ENCODE data around the gene LRCOL1. TPM values are rescaled to one million over a fixed set of nuclear protein-coding genes. Genes with fewer than 3 reads are reported as not detected.

Gene LRCOL1
- total and polyA plus RNA-seq, 10 of the 15 experiments (the other 5 are each of a cell fraction or from before 2014, with no cell fraction given): not detected

- no peaks in the 10 kb centered on the region for H4K20me1 ChIP-seq (ENCODE audit: control insufficient read depth, insufficient read depth)
- H3K79me2 ChIP-seq (ENCODE audit: control insufficient read depth, insufficient read depth, low read length): no peaks in the 10 kb centered on the region
- H3K27me3 ChIP-seq (replicated peaks in 1 of 2; ENCODE audit: control insufficient read depth in 2 of 2, insufficient read depth in 2 of 2, low read length in 1 of 2): no peaks in the 10 kb centered on the region
- no peak overlapping the region for H3K9ac ChIP-seq (ENCODE audit: control insufficient read depth, insufficient read depth, low read length)
- SMC1A ChIA-PET (ENCODE audit: uncharacterized antibody, unreplicated experiment): no interaction called here
- POLR2A ChIA-PET: no interaction called here
- no TSS peak for BruUV-seq (replicated peaks)
- in situ Hi-C loops (cut with MboI): no loop called here
- RAD21 ChIA-PET (ENCODE audit: unreplicated experiment): no interaction called here
- no peak overlapping the region for H3K27ac ChIP-seq (ENCODE audit: control insufficient read depth, insufficient read depth)
- no peaks in the 10 kb centered on the region for H3K36me3 ChIP-seq (ENCODE audit: control insufficient read depth in 2 of 2, insufficient read depth in 2 of 2, low read length in 1 of 2)
- TF ChIP-seq EP300 (IDR thresholded peaks at IDR 0.05; ENCODE audit: borderline replicate concordance in 1 of 2, control insufficient read depth in 1 of 2, low read depth in 2 of 2, low read length in 2 of 2): no peak
- TF ChIP-seq IRF4 (IDR thresholded peaks at IDR 0.05; ENCODE audit: low read depth, low read length): no peak
- no peak overlapping the region for H2AFZ ChIP-seq (ENCODE audit: control insufficient read depth, low read depth, low read length)
- FAIRE-seq (no peak), DNase-seq (ENCODE audit: low read depth, low spot score) (no peak), ATAC-seq (no peak)
- H3K4me3 ChIP-seq: no peak overlapping the region
- H3K4me2 ChIP-seq (ENCODE audit: control insufficient read depth, insufficient read depth): no peak overlapping the region
- 100% methylated on average over 5 of the region's 50 CpGs for WGBS (ENCODE audit: insufficient coverage, insufficient replicate concordance, low lambda C conversion rate, missing lambda C conversion rate)
- intact Hi-C loops (cut with micrococcal nuclease; ENCODE audit: unreplicated experiment): no loop called here
- H3K9me3 ChIP-seq (replicated peaks; ENCODE audit: control insufficient read depth, insufficient read depth, low read length): no peaks in the 10 kb centered on the region
- no peaks in the 10 kb centered on the region for H3K4me1 ChIP-seq (ENCODE audit: control insufficient read depth, insufficient read depth, low read length)
- CTCF ChIA-PET: no interaction called here
Measured at GRCh38 chr12:132583411-132583710, 27.0 kb downstream of the LRCOL1 start.

- Histone ChIP-seq H3K27me3 (replicated peaks in 1 of 2; ENCODE audit: control insufficient read depth in 2 of 2, insufficient read depth in 2 of 2, low read length in 1 of 2) (no peaks in the 10 kb centered on the region), H3K4me2 (ENCODE audit: control insufficient read depth, insufficient read depth) (no peak overlapping the region), H3K4me3 (no peak overlapping the region), H3K9me3 (replicated peaks; ENCODE audit: control insufficient read depth, insufficient read depth, low read length) (no peaks in the 10 kb centered on the region), H3K36me3 (ENCODE audit: control insufficient read depth in 2 of 2, insufficient read depth in 2 of 2, low read length in 1 of 2) (no peaks in the 10 kb centered on the region), H3K79me2 (ENCODE audit: control insufficient read depth, insufficient read depth, low read length) (no peaks in the 10 kb centered on the region), H2AFZ (ENCODE audit: control insufficient read depth, low read depth, low read length) (no peak overlapping the region), H3K9ac (ENCODE audit: control insufficient read depth, insufficient read depth, low read length) (no peak overlapping the region), H3K4me1 (ENCODE audit: control insufficient read depth, insufficient read depth, low read length) (no peaks in the 10 kb centered on the region), H3K27ac (ENCODE audit: control insufficient read depth, insufficient read depth) (no peak overlapping the region), H4K20me1 (ENCODE audit: control insufficient read depth, insufficient read depth) (no peaks in the 10 kb centered on the region)
- 98% methylated on average over 65 of the region's 89 CpGs for WGBS (ENCODE audit: insufficient coverage, insufficient replicate concordance, low lambda C conversion rate, missing lambda C conversion rate)
- no peak for FAIRE-seq
- in situ Hi-C loops (cut with MboI) (no loop called here), intact Hi-C loops (cut with micrococcal nuclease; ENCODE audit: unreplicated experiment) (no loop called here)
- no peak for ATAC-seq
- DNase-seq (ENCODE audit: low read depth, low spot score): no peak
- POLR2A ChIA-PET: no interaction called here
- CTCF ChIA-PET: no interaction called here
- no TSS peak for BruUV-seq (replicated peaks)
- SMC1A ChIA-PET (ENCODE audit: uncharacterized antibody, unreplicated experiment): no interaction called here
- TF ChIP-seq FOXK2 (IDR thresholded peaks at IDR 0.05): no peak
- TF ChIP-seq MYC (IDR thresholded peaks at IDR 0.05; ENCODE audit: insufficient read depth, insufficient read length, insufficient replicate concordance, low read length, severe bottlenecking): no peak
- TF ChIP-seq, protein P1, sequence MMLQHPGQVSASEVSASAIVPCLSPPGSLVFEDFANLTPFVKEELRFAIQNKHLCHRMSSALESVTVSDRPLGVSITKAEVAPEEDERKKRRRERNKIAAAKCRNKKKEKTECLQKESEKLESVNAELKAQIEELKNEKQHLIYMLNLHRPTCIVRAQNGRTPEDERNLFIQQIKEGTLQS (IDR thresholded peaks at IDR 0.05; ENCODE audit: borderline replicate concordance, extremely low read depth, low read depth, low read length): no peak
- RAD21 ChIA-PET (ENCODE audit: unreplicated experiment): no interaction called here
Measured at GRCh38 chr12:132582582-132583410, 27.6 kb downstream of the LRCOL1 start.
